Esophagus squamous epithelium (tissue), 4 donors: ENCODE data around the gene STAT3.

ENCODE experiments used
- POLR2A ChIP-seq, 4 donors: fragments of 450-650 bp; IDR thresholded peaks; one replicate each; pipeline ENCODE4 v1.6.1; 2017; ENCODE audit warnings: antibody characterized with exemption in 4 of 4, mild to moderate bottlenecking in 4 of 4, moderate library complexity in 3 of 4
- TF ChIP-seq, protein P1 (sequence below), 6 experiments: fragments of 450-650 bp in 4 of 6; fragments of 200-600 bp in 2 of 6; sonication (generic) in 2 of 6; IDR thresholded peaks; one replicate each; pipeline ENCODE4 v1.5.1; 2016 to 2019; ENCODE audit warnings: antibody characterized with exemption in 6 of 6, mild to moderate bottlenecking in 4 of 6, moderate library complexity in 4 of 6

DNA sequence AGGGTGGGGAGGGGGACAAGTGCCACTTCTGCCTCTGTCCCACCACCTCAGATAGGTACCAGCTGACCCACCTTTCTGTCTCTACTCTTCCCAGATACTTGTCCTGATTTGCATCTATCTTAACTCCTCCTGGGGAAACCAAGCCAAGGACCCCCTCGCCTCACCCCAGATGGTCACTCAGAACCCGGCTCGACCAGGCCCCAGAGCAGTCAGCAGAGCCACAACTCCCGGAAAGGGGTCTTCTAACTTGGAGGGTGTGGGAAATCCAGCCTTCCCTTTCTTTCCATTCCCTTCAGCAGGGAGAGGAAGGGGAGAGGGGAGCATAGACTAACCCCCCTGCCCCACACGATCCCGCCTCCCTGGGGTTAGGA is 32.9 kb upstream of the STAT3 start:
- TF ChIP-seq, protein P1, sequence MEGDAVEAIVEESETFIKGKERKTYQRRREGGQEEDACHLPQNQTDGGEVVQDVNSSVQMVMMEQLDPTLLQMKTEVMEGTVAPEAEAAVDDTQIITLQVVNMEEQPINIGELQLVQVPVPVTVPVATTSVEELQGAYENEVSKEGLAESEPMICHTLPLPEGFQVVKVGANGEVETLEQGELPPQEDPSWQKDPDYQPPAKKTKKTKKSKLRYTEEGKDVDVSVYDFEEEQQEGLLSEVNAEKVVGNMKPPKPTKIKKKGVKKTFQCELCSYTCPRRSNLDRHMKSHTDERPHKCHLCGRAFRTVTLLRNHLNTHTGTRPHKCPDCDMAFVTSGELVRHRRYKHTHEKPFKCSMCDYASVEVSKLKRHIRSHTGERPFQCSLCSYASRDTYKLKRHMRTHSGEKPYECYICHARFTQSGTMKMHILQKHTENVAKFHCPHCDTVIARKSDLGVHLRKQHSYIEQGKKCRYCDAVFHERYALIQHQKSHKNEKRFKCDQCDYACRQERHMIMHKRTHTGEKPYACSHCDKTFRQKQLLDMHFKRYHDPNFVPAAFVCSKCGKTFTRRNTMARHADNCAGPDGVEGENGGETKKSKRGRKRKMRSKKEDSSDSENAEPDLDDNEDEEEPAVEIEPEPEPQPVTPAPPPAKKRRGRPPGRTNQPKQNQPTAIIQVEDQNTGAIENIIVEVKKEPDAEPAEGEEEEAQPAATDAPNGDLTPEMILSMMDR (IDR thresholded peaks at IDR 0.05): no peak
- no peak for TF ChIP-seq POLR2A (IDR thresholded peaks at IDR 0.05)
